ENCODE results near the gene CNRIP1.

The CNRIP1 gene

DNA sequence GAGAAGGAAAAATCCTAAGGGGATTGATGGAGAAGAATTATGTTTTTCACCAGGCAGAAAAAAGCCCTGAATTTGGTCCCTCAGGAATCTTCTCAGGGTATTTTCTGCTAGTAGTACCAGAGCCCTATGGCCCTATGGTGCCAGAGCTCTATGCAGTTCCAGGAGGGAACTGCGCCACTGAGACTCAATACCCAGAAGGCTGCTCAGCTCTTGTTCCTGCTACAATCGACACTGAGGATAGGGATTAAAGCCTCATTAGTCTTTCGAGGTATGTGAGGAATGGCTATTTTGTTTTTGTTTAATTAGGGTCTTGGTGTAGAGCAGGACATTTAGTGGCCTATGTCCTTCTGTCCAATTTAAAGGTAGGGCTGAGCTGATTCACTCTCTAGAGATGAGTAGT is 45.7 kb downstream of the CNRIP1 start:
- no peak for TF ChIP-seq PATZ1 (CRISPR knock-in tag; IDR thresholded peaks at IDR 0.05; ENCODE audit: borderline replicate concordance)
- no peak for ATAC-seq

GRCh38 chr2:68272246-68272994 is 47.3 kb downstream of the CNRIP1 start:
- ATAC-seq, result no peak
- no peak for TF ChIP-seq ZNF565 (CRISPR knock-in tag; conservative IDR thresholded peaks at IDR 0.05; ENCODE audit: low read depth)
- no peak for TF ChIP-seq BACH2 (CRISPR knock-in tag; IDR thresholded peaks at IDR 0.05; ENCODE audit: borderline replicate concordance)
- TF ChIP-seq ZNF8 (CRISPR knock-in tag; IDR thresholded peaks at IDR 0.05), result no peak
- no peak for TF ChIP-seq GLIS3 (CRISPR knock-in tag; IDR thresholded peaks at IDR 0.05)
- TF ChIP-seq ZNF70 (CRISPR knock-in tag; IDR thresholded peaks at IDR 0.05), result no peak
- no peak for TF ChIP-seq PPARA (CRISPR knock-in tag; IDR thresholded peaks at IDR 0.05; ENCODE audit: borderline replicate concordance)
- TF ChIP-seq CREB5 (CRISPR knock-in tag; IDR thresholded peaks at IDR 0.05; ENCODE audit: low read depth), result no peak
- TF ChIP-seq TCF4 (CRISPR knock-in tag; IDR thresholded peaks at IDR 0.05; ENCODE audit: borderline replicate concordance), result no peak
- no peak for TF ChIP-seq PATZ1 (CRISPR knock-in tag; IDR thresholded peaks at IDR 0.05; ENCODE audit: borderline replicate concordance)
- TF ChIP-seq ESRRG (CRISPR knock-in tag; IDR thresholded peaks at IDR 0.05), result no peak
- TF ChIP-seq CSDC2 (CRISPR knock-in tag; IDR thresholded peaks at IDR 0.05), result no peak
- TF ChIP-seq TOX (CRISPR knock-in tag; IDR thresholded peaks at IDR 0.05; ENCODE audit: borderline replicate concordance), result no peak
- no peak for TF ChIP-seq ZFP3 (CRISPR knock-in tag; IDR thresholded peaks at IDR 0.05)

DNA sequence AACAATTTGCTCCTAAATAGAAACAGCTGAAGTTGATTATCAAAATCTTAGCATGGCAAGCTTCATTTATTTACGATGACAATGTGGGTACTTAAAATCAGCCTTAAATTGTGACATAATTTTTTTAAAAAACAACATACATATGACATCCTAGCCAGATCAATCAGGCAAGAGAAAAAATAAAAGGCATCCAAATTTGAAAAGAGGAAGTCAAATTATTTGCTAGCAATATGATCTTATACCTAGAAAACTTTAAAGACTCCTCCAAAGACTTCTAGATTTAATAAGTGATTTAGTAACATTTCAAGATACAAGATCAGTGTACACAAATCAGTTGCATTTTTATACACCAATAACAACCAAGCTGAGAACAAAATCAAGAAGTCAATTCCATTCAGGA is 53.1 kb downstream of the CNRIP1 start:
- ATAC-seq, result no peak
- TF ChIP-seq ZNF70 (CRISPR knock-in tag; IDR thresholded peaks at IDR 0.05) (no peak), ARNTL (CRISPR knock-in tag; IDR thresholded peaks at IDR 0.05; ENCODE audit: borderline replicate concordance, low read depth) (no peak), POU6F1 (CRISPR knock-in tag; IDR thresholded peaks at IDR 0.05; ENCODE audit: borderline replicate concordance, low read depth) (no peak), OSR1 (CRISPR knock-in tag; IDR thresholded peaks at IDR 0.05) (no peak), ISL1 (CRISPR knock-in tag; IDR thresholded peaks at IDR 0.05) (no peak), TSHZ2 (CRISPR knock-in tag; IDR thresholded peaks at IDR 0.05) (no peak)
- TF ChIP-seq, protein P1, sequence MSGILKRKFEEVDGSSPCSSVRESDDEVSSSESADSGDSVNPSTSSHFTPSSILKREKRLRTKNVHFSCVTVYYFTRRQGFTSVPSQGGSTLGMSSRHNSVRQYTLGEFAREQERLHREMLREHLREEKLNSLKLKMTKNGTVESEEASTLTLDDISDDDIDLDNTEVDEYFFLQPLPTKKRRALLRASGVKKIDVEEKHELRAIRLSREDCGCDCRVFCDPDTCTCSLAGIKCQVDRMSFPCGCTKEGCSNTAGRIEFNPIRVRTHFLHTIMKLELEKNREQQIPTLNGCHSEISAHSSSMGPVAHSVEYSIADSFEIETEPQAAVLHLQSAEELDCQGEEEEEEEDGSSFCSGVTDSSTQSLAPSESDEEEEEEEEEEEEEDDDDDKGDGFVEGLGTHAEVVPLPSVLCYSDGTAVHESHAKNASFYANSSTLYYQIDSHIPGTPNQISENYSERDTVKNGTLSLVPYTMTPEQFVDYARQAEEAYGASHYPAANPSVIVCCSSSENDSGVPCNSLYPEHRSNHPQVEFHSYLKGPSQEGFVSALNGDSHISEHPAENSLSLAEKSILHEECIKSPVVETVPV (CRISPR knock-in tag; IDR thresholded peaks at IDR 0.05), result no peak
